HEK293T (cell line): ENCODE measurements around the gene RBBP8NL.

Experiments
- ARNT ChIP-seq: fragments of 450-650 bp; IDR thresholded peaks from 2 replicates; pipeline ENCODE4 v1.6.1; 2017; ENCODE audit warnings: mild to moderate bottlenecking
- BHLHE40 ChIP-seq: fragments of 450-650 bp; IDR thresholded peaks from 2 replicates; pipeline ENCODE4 v1.6.1; 2016; ENCODE audit warnings: mild to moderate bottlenecking, moderate library complexity, borderline replicate concordance
- CTBP1 ChIP-seq: fragments of 450-650 bp; IDR thresholded peaks from 2 replicates; pipeline ENCODE4 v1.6.1; 2016; ENCODE audit warnings: borderline replicate concordance
- ELF4 ChIP-seq: fragments of 450-650 bp; IDR thresholded peaks from 2 replicates; pipeline ENCODE4 v1.6.1; 2017; ENCODE audit warnings: antibody characterized with exemption
- FOXA1 ChIP-seq: fragments of 450-650 bp; IDR thresholded peaks from 2 replicates; pipeline ENCODE4 v1.6.1; 2016; ENCODE audit warnings: mild to moderate bottlenecking
- FOXK2 ChIP-seq: fragments of 450-650 bp; IDR thresholded peaks from 2 replicates; pipeline ENCODE4 v1.6.1; 2016; ENCODE audit warnings: mild to moderate bottlenecking
- FOXM1 ChIP-seq: fragments of 450-650 bp; IDR thresholded peaks from 2 replicates; pipeline ENCODE4 v1.6.1; 2017; ENCODE audit warnings: mild to moderate bottlenecking, borderline replicate concordance
- L3MBTL2 ChIP-seq: fragments of 450-650 bp; conservative IDR thresholded peaks from 2 replicates; pipeline ENCODE4 v1.6.1; 2016; ENCODE audit warnings: mild to moderate bottlenecking
- LEF1 ChIP-seq: fragments of 450-650 bp; IDR thresholded peaks from 2 replicates; pipeline ENCODE4 v1.6.1; 2017; ENCODE audit warnings: mild to moderate bottlenecking, borderline replicate concordance
- NFRKB ChIP-seq: fragments of 450-650 bp; IDR thresholded peaks from 2 replicates; pipeline ENCODE4 v1.6.1; 2016; ENCODE audit warnings: mild to moderate bottlenecking, moderate library complexity
- SP1 ChIP-seq: fragments of 450-650 bp; IDR thresholded peaks from 2 replicates; pipeline ENCODE4 v1.6.1; 2017
- SUZ12 ChIP-seq: fragments of 450-650 bp; IDR thresholded peaks from 2 replicates; pipeline ENCODE4 v1.6.1; 2016; ENCODE audit warnings: mild to moderate bottlenecking
- TARDBP ChIP-seq: fragments of 450-650 bp; IDR thresholded peaks from 2 replicates; pipeline ENCODE4 v1.6.1; 2016

- no peak for TF ChIP-seq TARDBP
- no peak for TF ChIP-seq SP1
- TF ChIP-seq FOXM1, result no peak
- no peak for TF ChIP-seq NFRKB
- TF ChIP-seq ARNT, result no peak
- TF ChIP-seq SUZ12, result no peak
- no peak for TF ChIP-seq LEF1
- TF ChIP-seq ELF4, result no peak
- TF ChIP-seq FOXA1, result no peak
- no peak for TF ChIP-seq CTBP1
- no peak for TF ChIP-seq FOXK2
- TF ChIP-seq BHLHE40, result no peak
- no peak for TF ChIP-seq L3MBTL2
Observed at GRCh38 chr20:62403331-62403730, 24.0 kb downstream of the RBBP8NL start.
